Muscle layer of duodenum (tissue), 2 donors: ENCODE data around the gene RBM10.

Experiments used
- H3K27ac ChIP-seq: one replicate; pipeline ENCODE4 v1.7.0; 2013; ENCODE audit warnings: mild to moderate bottlenecking, low read length
- H3K27me3 ChIP-seq: one replicate; pipeline ENCODE4 v1.7.0; 2013; ENCODE audit warnings: low read depth, mild to moderate bottlenecking, control low read depth, low read length
- H3K36me3 ChIP-seq, 2 donors: one replicate each; pipeline ENCODE4 v1.7.0; 2013; ENCODE audit warnings: low read length in 2 of 2, control low read depth in 1 of 2, mild to moderate bottlenecking in 1 of 2; ENCODE audit not compliant: insufficient read depth in 2 of 2, control insufficient read depth in 1 of 2
- H3K4me1 ChIP-seq, 2 donors: one replicate each; pipeline ENCODE4 v1.7.0; 2013; ENCODE audit warnings: low read length in 2 of 2, mild to moderate bottlenecking in 2 of 2, control low read depth in 1 of 2, moderate library complexity in 1 of 2; ENCODE audit not compliant: insufficient read depth in 2 of 2, control insufficient read depth in 1 of 2
- H3K4me3 ChIP-seq, 2 donors: one replicate each; pipeline ENCODE4 v1.7.0; 2013; ENCODE audit warnings: low read length in 2 of 2, low read depth in 1 of 2, mild to moderate bottlenecking in 1 of 2
- H3K9me3 ChIP-seq, 2 donors: one replicate each; pipeline ENCODE4 v1.7.0; 2013; ENCODE audit warnings: low read length in 2 of 2, control low read depth in 1 of 2, mild to moderate bottlenecking in 1 of 2; ENCODE audit not compliant: control insufficient read depth in 1 of 2
- donor health status: healthy.

The RBM10 gene

GRCh38 chrX:47190445-47191269 is 45.6 kb downstream of the RBM10 start:
- Histone ChIP-seq H3K9me3 (no peaks in the 10 kb centered on the region), H3K4me3 (peak overlapping the region; percentile 64 to 68), H3K4me1 (peaks cover 9 to 29% of the 10 kb centered on the region in 2 donors), H3K27ac (no peak overlapping the region), H3K36me3 (peaks cover 0 to 16% of the 10 kb centered on the region in 2 donors), H3K27me3 (no peaks in the 10 kb centered on the region)

- Histone ChIP-seq H3K27me3 (no peaks in the 10 kb centered on the region), H3K27ac (no peak overlapping the region), H3K9me3 (no peaks in the 10 kb centered on the region), H3K4me3 (peak overlapping the region; percentile 64 to 68), H3K36me3 (peaks cover 0 to 10% of the 10 kb centered on the region in 2 donors), H3K4me1 (peaks cover 9 to 35% of the 10 kb centered on the region in 2 donors)
These were observed 46.3 kb downstream of the RBM10 start for GRCh38 chrX:47191331-47191730.

DNA sequence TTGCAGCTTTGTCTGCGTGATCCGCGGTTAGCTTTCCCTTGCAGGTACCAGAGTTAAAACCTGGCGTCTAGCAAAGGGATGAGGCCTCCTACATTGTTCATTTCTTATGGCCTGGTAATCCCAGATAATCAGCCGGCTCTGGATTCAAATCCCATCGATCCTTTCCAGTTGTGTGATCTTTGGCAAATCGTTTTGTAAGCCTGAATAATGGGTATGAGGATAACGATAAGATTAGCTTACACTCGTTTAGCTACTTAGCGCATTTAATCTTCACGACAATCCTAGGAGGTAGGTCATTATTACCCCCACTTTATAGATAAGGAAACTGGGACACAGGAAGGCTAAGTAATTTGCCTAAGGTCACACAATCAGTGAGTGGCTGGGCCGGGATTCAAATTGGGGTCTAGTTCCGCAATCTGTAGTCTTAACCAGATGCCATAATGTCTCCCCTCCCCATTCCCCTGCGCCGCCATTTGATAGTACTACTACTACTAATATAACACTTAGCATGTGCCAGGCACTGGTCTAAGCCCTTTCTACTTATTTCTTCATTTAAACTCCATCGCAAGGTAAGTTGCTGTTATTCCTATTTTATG is 46.9 kb downstream of the RBM10 start:
- H3K36me3 ChIP-seq: peaks cover 0 to 5% of the 10 kb centered on the region in 2 donors
- no peaks in the 10 kb centered on the region for H3K9me3 ChIP-seq
- no peak overlapping the region for H3K27ac ChIP-seq
- H3K4me1 ChIP-seq: peaks cover 9 to 41% of the 10 kb centered on the region in 2 donors
- no peaks in the 10 kb centered on the region for H3K27me3 ChIP-seq
- H3K4me3 ChIP-seq: peak overlapping the region; percentile 64 to 68

DNA sequence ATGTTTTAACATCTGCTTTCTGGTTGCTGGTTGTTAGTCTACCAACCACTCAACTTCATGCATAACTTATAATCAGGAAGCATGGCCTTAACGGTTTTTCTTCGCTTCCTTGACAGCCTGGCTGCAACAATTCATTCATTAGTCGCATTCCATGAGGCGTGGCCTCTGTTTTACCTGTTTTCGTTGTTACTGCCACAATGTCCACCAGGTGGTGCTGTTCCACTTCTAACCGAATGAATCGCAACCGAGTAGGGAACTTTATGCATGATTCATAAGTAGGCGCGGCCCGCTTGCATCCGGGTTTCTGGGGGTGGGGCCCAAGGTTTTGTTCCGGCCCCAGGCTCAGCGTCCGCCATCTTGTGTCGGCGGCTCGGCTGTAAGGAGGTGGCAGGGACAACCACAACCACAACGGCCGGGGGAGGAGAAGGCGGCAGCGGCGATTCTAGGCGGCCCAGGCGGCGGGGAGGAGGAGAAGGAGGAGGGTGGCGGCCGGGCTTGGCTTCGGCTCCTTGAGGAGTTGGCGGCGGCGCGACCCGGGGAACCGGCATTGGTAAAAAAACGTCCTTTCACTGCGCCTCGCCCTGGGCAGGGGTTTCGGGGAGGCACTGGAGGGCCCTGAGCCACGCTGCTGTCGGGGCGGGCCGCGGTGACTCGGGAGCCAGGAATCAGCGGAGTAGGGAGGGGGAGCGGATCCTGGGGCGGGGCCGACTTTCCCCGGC is 48.6 kb downstream of the RBM10 start, which contains the start of gene UBA1:
UBA1 (plus strand) TSS at position 355 of the 719 bp plus-strand sequence. CDS start 4,974 bp downstream, outside the sequence.
- peaks cover 9 to 58% of the 10 kb centered on the region in 2 donors for H3K4me1 ChIP-seq
- H3K9me3 ChIP-seq: no peaks in the 10 kb centered on the region
- H3K27ac ChIP-seq: peak within 1 kb of the TSS; percentile 86
- no peaks in the 10 kb centered on the region for H3K27me3 ChIP-seq
- peaks cover 1 to 4% of the 10 kb centered on the region in 2 donors for H3K36me3 ChIP-seq
- H3K4me3 ChIP-seq: peak within 1 kb of the TSS; percentile 71 to 83

- no peaks in the 10 kb centered on the region for H3K27me3 ChIP-seq
- H3K4me1 ChIP-seq: peaks cover 9 to 65% of the 10 kb centered on the region in 2 donors
- no peaks in the 10 kb centered on the region for H3K9me3 ChIP-seq
These were observed 49.3 kb downstream of the RBM10 start for GRCh38 chrX:47194194-47194787.

DNA sequence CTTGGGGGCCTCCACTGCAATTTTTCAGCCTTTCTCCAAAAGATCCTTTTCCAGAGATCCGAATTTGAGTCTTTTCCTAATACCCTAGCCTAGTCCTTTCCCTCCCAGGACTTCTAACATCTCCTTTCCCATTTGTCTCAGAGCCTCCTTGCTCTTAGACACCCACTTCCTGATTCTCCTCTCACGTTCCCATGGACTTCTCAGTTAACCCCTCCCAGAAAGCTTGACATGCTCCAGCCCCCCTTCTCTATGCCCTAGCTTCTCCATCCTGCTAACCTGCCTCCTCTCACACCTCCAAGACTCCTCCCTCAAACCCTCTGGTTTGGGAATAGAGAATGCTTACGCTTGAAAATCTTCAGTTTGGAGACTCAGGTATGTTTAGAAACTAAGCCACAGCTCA is 51.1 kb downstream of the RBM10 start:
- Histone ChIP-seq H3K27ac (no peak overlapping the region), H3K9me3 (no peaks in the 10 kb centered on the region), H3K4me3 (peak overlapping the region; percentile 16 to 71)

More at GRCh38 chrX:47194194-47194787, 49.3 kb downstream of the RBM10 start:
- H3K4me3 ChIP-seq: peak overlapping the region; percentile 71 to 83
- peak overlapping the region; percentile 86 for H3K27ac ChIP-seq
- H3K36me3 ChIP-seq: peaks cover 8 to 10% of the 10 kb centered on the region in 2 donors

DNA sequence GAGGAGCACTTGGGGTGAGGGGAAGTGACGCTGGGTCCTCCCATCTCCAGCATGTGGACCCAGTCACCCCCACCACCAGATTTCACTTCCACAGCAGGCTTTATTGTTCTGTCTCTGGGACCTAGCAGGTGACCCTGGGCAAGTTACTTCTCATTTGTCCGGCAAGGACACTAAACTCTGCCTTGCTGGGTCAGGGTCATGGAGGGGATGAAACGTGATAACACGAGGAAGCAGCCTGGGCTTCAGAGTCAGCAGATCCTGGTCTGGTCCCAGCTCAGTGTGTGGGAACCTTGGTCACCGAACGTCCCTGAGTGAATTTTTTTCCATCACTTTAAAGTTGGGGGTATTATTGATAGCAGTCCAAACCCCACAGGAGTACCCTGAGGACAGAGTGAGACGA is 52.5 kb downstream of the RBM10 start:
- Histone ChIP-seq H3K36me3 (peaks cover 36 to 40% of the 10 kb centered on the region in 2 donors), H3K4me1 (peaks cover 5 to 55% of the 10 kb centered on the region in 2 donors), H3K27me3 (no peaks in the 10 kb centered on the region), H3K27ac (no peak overlapping the region), H3K4me3 (peak overlapping the region in 1 of 2 donors; percentile 16), H3K9me3 (no peaks in the 10 kb centered on the region)

More for the DNA sequence above, 51.1 kb downstream of the RBM10 start:
- Histone ChIP-seq H3K36me3 (peaks cover 22 to 25% of the 10 kb centered on the region in 2 donors), H3K27me3 (no peaks in the 10 kb centered on the region), H3K4me1 (peaks cover 9 to 62% of the 10 kb centered on the region in 2 donors)

DNA sequence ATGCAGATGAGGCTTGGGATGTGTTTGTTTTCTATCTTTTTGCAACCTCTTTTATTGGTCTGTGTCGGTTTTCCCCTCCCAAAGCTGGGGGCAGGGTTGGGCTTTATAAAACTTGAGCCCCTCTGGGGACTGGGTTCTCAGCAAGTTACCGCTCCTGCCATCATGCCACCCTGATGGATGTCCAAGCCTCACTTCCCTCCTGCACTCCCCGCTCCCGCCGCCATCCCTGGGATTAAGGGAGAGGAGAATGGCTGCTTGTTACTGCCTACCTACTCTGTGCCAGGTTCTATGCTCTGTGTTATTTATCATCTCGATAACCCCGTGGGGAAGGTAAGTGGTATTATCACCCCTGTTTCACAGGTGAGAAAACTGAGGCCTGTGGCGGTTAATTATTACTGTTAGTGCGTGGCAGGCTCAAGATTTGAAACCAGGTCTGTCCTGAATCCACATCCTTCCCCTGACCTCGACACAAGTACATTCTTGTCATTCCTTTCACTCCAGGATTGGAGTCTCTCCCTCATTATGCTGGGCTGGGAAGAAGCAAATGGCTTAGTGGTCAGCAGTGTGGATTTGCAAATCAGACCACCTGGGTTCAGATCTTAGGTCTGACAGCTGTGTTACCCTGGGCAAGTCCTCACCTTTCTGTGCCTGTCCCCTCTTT is 53.1 kb downstream of the RBM10 start:
- H3K4me3 ChIP-seq: no peak overlapping the region
- no peaks in the 10 kb centered on the region for H3K27me3 ChIP-seq
- no peak overlapping the region for H3K27ac ChIP-seq
- H3K9me3 ChIP-seq: no peaks in the 10 kb centered on the region
- peaks cover 41 to 46% of the 10 kb centered on the region in 2 donors for H3K36me3 ChIP-seq
- peaks cover 5 to 51% of the 10 kb centered on the region in 2 donors for H3K4me1 ChIP-seq

GRCh38 chrX:47198687-47199080 is 53.7 kb downstream of the RBM10 start:
- H3K36me3 ChIP-seq: peaks cover 44 to 46% of the 10 kb centered on the region in 2 donors
- H3K4me1 ChIP-seq: peaks cover 5 to 48% of the 10 kb centered on the region in 2 donors
- no peaks in the 10 kb centered on the region for H3K27me3 ChIP-seq
- H3K9me3 ChIP-seq: no peaks in the 10 kb centered on the region
- no peak overlapping the region for H3K27ac ChIP-seq
- no peak overlapping the region for H3K4me3 ChIP-seq

DNA sequence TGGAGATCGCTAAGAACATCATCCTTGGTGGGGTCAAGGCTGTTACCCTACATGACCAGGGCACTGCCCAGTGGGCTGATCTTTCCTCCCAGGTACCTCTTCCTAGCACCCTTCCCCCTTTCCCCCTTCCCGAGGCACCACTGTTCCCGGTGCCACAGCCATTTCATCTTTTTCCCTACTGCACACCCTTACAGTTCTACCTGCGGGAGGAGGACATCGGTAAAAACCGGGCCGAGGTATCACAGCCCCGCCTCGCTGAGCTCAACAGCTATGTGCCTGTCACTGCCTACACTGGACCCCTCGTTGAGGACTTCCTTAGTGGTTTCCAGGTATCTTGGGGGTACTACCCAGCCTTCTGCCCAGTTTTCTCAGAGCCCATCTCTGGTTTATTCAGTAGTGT is 54.3 kb downstream of the RBM10 start:
- Histone ChIP-seq H3K9me3 (no peaks in the 10 kb centered on the region), H3K27ac (no peak overlapping the region), H3K4me3 (no peak overlapping the region), H3K36me3 (peaks cover 46 to 48% of the 10 kb centered on the region in 2 donors), H3K27me3 (no peaks in the 10 kb centered on the region), H3K4me1 (peaks cover 5 to 48% of the 10 kb centered on the region in 2 donors)
